Coronary artery (tissue), 2 donors: ENCODE measurements around the gene FAM13A.
"Not testable (repeated sequence)": the region's sequence is repeated elsewhere in the genome, so short reads cannot be mapped to it uniquely, and the experiment has no call there.

Experiments
- DNase-seq: peaks from one replicate; pipeline ENCODE4 v3.0.0-alpha.2; 2017; ENCODE audit warnings: low spot score
- H3K27ac ChIP-seq, 2 donors: fragments of 200-600 bp; sonication (generic); one replicate each; pipeline ENCODE4 v1.5.1; 2016 to 2019
- H3K4me3 ChIP-seq: fragments of 200-600 bp; sonication (generic); 2 replicates; pipeline ENCODE4 v1.5.1; 2016; ENCODE audit warnings: mild to moderate bottlenecking, moderate library complexity
- CTCF ChIP-seq: fragments of 200-600 bp; sonication (generic); IDR thresholded peaks from one replicate; pipeline ENCODE4 v1.5.1; 2019; ENCODE audit warnings: antibody characterized with exemption

Gene FAM13A

DNA sequence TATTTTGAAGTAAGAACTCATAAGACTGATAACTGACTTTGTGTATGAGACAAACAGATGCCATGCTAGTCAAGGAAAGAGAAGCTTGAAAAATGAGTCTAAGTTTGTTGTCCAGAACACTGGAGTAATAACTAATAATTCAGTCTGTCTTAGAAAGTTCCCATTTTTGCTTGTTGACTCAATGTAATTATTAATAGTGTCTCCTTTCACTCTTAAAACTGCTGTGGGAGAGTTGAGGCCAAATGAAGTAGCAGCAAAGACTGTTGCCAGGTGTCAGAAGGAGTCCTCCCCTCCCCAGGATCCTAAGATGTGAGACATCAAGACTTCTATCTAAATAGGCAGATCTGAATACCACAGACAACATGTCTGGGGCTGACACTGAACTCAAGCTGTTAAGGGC lies 20.8 kb upstream of the FAM13A start:
- H3K4me3 ChIP-seq: no peak overlapping the region
- no peak overlapping the region for H3K27ac ChIP-seq
- no peak for TF ChIP-seq CTCF
- no peak for DNase-seq

- TF ChIP-seq CTCF: no peak
- DNase-seq: no peak
- Histone ChIP-seq H3K4me3 (no peak overlapping the region), H3K27ac (no peak overlapping the region)
These were observed 15.9 kb upstream of the FAM13A start for GRCh38 chr4:89072921-89073320.

DNA sequence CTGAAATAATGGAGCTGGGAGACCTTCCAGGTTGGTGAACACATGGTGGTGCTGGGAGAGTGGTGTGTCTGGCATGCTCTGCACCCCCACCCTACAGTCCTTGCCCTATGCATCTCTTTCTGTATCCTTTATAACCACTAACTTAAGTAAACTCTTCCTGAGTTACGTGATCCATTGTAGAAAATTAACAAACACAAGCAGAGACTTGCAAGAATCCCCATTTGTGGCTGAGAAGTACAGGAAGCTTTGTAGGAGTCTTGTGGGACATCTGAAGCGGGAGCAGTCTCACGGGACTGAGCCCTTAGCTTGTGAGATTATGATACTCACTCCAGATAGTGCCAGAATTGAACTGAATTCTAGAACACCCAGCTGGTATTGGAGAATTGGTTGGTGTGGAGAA lies 14.3 kb upstream of the FAM13A start:
- no peak for DNase-seq
- no peak overlapping the region for H3K27ac ChIP-seq
- H3K4me3 ChIP-seq: no peak overlapping the region
- no peak for TF ChIP-seq CTCF

DNA sequence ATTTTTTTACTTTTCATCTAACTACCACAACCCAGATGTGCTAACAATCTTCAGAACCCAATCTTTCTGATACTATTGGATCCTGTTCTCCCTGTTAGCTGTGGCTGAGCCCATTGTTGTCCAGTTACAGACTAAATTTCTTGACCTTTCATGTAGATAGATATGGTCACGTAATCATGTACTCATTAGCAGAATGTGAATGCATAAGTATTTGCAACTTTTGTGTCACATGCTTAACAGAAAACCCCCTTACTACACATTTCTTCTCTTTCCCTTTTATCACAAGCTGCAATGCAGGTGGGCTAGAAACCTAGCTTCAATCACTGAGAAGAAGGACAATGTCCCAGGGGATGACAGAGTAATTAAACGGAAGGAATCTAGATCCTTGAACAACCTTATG lies 13.1 kb upstream of the FAM13A start:
- TF ChIP-seq CTCF: no peak
- no peak for DNase-seq

DNA sequence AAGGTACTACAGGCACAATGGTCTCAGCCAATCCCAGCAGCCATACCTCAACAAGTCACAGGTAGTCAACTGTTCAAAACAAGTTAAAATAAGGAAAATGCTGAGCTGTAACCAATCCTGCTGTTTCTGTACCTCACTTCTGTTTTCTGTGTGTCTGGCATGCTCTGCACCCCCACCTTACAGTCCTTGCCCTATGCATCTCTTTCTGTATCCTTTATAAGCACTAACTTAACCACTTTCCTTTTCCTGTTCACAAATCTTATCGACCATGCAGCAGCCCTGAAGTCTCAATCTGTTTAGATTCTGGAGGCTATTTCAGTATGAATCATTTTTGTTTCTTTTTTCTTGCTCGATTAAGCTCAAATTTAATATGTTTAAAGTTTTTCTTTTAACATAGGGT lies 12.5 kb upstream of the FAM13A start:
- H3K27ac ChIP-seq: no peak overlapping the region
- no peak for TF ChIP-seq CTCF
- no peak for DNase-seq
- H3K4me3 ChIP-seq: no peak overlapping the region

More for the DNA sequence above, 13.1 kb upstream of the FAM13A start:
- no peak overlapping the region for H3K4me3 ChIP-seq
- H3K27ac ChIP-seq: no peak overlapping the region

DNA sequence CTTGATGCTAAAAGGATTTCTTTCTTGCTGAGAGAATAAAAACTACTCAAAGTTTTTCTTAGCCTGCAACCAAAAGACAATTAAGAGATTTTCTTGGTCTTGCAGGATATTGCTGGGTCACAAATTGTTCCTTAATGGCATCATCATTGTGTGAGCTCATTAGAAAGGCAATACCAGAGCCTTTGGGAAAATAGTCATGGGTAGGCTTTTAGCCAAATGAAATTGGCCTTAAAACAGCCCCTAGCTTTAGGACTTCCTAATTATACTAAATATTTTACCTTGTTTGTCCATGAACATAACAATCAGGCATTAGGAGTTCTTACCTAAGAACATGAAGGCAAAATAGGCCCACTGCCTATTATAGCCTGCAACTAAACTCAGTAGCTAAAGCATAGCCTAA lies 10.4 kb upstream of the FAM13A start:
- no peak for DNase-seq
- Histone ChIP-seq H3K27ac (no peak overlapping the region), H3K4me3 (no peak overlapping the region)
- no peak for TF ChIP-seq CTCF

DNA sequence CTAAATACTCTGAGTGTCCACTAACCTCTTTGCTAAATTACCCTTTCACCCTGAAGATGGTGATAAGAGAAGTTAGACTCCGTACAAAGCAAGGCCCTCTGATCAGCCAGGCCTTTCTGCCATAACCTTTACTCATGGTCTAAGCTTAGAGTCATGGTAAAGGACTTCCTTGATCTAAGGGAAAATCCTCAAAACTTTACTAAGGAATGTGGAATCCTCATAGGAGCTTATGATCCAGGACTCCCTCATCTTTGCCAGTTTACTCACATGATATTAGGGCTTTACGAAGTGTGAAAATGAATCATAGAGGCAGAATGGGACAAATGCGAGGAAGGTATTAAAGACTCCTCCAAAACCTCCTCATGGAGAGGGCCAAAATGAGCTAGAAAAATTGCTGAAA lies 7.9 kb upstream of the FAM13A start:
- TF ChIP-seq CTCF: no peak
- Histone ChIP-seq H3K27ac (no peak overlapping the region), H3K4me3 (no peak overlapping the region)
- DNase-seq: no peak

DNA sequence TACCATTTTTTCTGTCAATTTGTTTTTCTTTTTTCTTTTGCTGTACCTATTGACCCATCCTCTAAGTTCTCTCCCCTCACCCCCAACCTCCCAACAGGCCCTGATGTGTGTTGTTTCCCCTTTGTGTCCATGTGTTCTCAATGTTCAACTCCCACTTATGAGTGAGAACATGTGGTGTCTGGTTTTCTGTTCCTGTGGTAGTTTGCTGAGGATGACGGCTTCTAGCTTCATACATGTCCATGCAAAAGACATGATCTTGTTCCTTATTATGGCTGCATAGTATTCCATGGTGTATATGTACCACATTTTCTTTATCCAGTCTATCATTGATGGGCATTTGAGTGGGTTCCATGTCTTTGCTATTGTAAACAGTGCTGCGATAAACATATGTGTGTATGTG lies 859 bp upstream of the FAM13A start:
- not testable (repeated sequence) for H3K27ac ChIP-seq, DNase-seq, H3K4me3 ChIP-seq
